ENCODE data around the gene CTIF. TPM values are rescaled to one million over a fixed set of nuclear protein-coding genes. Genes with fewer than 3 reads are reported as not detected.

Gene CTIF
- total and polyA plus RNA-seq, 4 donors, result 10.6 to 26.7 (median 12.3) TPM

GRCh38 chr18:48840491-48840877 lies 301.7 kb downstream of the CTIF start:
- 88% methylated on average over 3 of the region's 3 CpGs for WGBS
- Histone ChIP-seq H3K9me3 (ENCODE audit: control insufficient read depth in 4 of 4, low read length in 3 of 4) (no peaks in the 10 kb centered on the region), H3K4me3 (ENCODE audit: low read depth in 1 of 3, low read length in 3 of 3) (no peak overlapping the region), H3K27me3 (ENCODE audit: control insufficient read depth in 4 of 4, insufficient read depth in 4 of 4, low read length in 3 of 4) (no peaks in the 10 kb centered on the region), H3K27ac (ENCODE audit: low read depth in 1 of 2, low read length in 2 of 2) (no peak overlapping the region), H3K9ac (ENCODE audit: low read depth in 1 of 2, low read length in 2 of 2) (no peak overlapping the region), H3K4me1 (ENCODE audit: control insufficient read depth in 4 of 4, insufficient read depth in 4 of 4, low read length in 3 of 4) (peaks cover 0 to 3% (median 0%) of the 10 kb centered on the region in 4 donors), H3K36me3 (ENCODE audit: control insufficient read depth in 4 of 4, insufficient read depth in 3 of 4, low read depth in 1 of 4, low read length in 3 of 4) (no peaks in the 10 kb centered on the region)
- TF ChIP-seq FOXA2 (IDR thresholded peaks at IDR 0.05), result no peak
- no peak for TF ChIP-seq YY1 (IDR thresholded peaks at IDR 0.05)
- no peak for TF ChIP-seq HNF4G (IDR thresholded peaks at IDR 0.05)
- TF ChIP-seq ZBTB33 (IDR thresholded peaks at IDR 0.05), result no peak
- no peak for TF ChIP-seq SP1 (IDR thresholded peaks at IDR 0.05)
- no peak for TF ChIP-seq TAF1 (conservative IDR thresholded peaks at IDR 0.05)
- no peak for TF ChIP-seq MAX (IDR thresholded peaks at IDR 0.05)
- no peak for TF ChIP-seq RAD21 (IDR thresholded peaks at IDR 0.05)
- TF ChIP-seq NR2F2 (IDR thresholded peaks at IDR 0.05), result no peak
- no peak for TF ChIP-seq REST (IDR thresholded peaks at IDR 0.05)
- TF ChIP-seq FOXA1 (IDR thresholded peaks at IDR 0.05), result no peak
- no peak for TF ChIP-seq EGR1 (IDR thresholded peaks at IDR 0.05; ENCODE audit: low read depth in 2 of 2)
- TF ChIP-seq ATF3 (IDR thresholded peaks at IDR 0.05), result no peak
- TF ChIP-seq GABPA (IDR thresholded peaks at IDR 0.05 in 1 of 2, conservative IDR thresholded peaks at IDR 0.05 in 1 of 2), result no peak
- TF ChIP-seq JUND (IDR thresholded peaks at IDR 0.05), result no peak
- TF ChIP-seq RXRA (IDR thresholded peaks at IDR 0.05), result no peak
- TF ChIP-seq CTCF (IDR thresholded peaks at IDR 0.05; ENCODE audit: low read depth, low read length, missing input control), result no peak
- no peak for TF ChIP-seq HNF4A (conservative IDR thresholded peaks at IDR 0.05)
- no peak for DNase-seq (ENCODE audit: low spot score)

Data from liver (tissue), 9 donors.